Bronchial epithelial cell (primary cell): ENCODE results near the gene ZNF700. TPM values are rescaled to one million over a fixed set of nuclear protein-coding genes. Genes with fewer than 3 reads are reported as not detected.

Experiments
- DNase-seq: peaks from one replicate; pipeline ENCODE4 v3.0.0-alpha.2; 2010; ENCODE audit warnings: low read depth
- FAIRE-seq: peaks from 2 replicates; lab custom pipeline; 2011; peaks lifted over from hg19 to GRCh38; lab: Jason Lieb, UNC
- H3K27me3 ChIP-seq: 2 replicates; pipeline ENCODE4 v1.5.1; 2011; ENCODE audit warnings: low read length; ENCODE audit not compliant: control insufficient read depth, insufficient read depth
- H3K36me3 ChIP-seq: 2 replicates; pipeline ENCODE4 v1.5.1; 2011; ENCODE audit warnings: low read length; ENCODE audit not compliant: control insufficient read depth, insufficient read depth
- H3K4me3 ChIP-seq: 2 replicates; pipeline ENCODE4 v1.5.1; 2011; ENCODE audit warnings: mild to moderate bottlenecking, low read depth, low read length, control low read depth
- total RNA-seq: library from RNA; depleted of rRNA; stranded (reverse); fragments of >200 nt; gene quantifications from 2 replicates; pipeline ENCODE4 v1.2.1, GENCODE V29; 2014
- TF ChIP-seq, protein P1 (sequence below): IDR thresholded peaks from 2 replicates; pipeline ENCODE4 v1.5.1; 2011; ENCODE audit warnings: mild to moderate bottlenecking, moderate library complexity, low read length, control low read depth, inconsistent platforms; ENCODE audit not compliant: insufficient read depth, severe bottlenecking

ZNF700 gene
- total RNA-seq, 1 donor from 2014 or later: 9.5 TPM

DNA sequence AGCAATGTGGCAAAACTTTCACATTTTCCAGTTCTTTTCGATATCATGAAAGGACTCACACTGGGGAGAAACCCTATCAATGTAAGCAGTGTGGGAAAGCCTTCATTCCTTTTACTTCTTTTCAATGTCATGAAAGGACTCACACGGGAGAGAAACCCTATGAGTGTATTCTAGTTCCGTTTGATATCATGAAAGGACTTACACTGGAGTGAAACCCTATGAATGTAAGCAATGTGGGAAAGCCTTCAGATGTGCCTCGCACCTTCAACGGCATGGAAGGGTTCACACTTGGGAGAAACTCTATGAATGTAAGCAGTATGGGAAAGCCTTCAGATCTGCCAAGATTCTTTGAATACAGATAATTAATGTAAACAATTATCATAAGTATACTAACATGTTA, 25.4 kb downstream of the ZNF700 start:
- TF ChIP-seq, protein P1, sequence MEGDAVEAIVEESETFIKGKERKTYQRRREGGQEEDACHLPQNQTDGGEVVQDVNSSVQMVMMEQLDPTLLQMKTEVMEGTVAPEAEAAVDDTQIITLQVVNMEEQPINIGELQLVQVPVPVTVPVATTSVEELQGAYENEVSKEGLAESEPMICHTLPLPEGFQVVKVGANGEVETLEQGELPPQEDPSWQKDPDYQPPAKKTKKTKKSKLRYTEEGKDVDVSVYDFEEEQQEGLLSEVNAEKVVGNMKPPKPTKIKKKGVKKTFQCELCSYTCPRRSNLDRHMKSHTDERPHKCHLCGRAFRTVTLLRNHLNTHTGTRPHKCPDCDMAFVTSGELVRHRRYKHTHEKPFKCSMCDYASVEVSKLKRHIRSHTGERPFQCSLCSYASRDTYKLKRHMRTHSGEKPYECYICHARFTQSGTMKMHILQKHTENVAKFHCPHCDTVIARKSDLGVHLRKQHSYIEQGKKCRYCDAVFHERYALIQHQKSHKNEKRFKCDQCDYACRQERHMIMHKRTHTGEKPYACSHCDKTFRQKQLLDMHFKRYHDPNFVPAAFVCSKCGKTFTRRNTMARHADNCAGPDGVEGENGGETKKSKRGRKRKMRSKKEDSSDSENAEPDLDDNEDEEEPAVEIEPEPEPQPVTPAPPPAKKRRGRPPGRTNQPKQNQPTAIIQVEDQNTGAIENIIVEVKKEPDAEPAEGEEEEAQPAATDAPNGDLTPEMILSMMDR: no peak
- H3K36me3 ChIP-seq: peaks cover 7% of the 10 kb centered on the region
- H3K27me3 ChIP-seq: no peaks in the 10 kb centered on the region
- no peak for FAIRE-seq
- no peak overlapping the region for H3K4me3 ChIP-seq
- DNase-seq: no peak

DNA sequence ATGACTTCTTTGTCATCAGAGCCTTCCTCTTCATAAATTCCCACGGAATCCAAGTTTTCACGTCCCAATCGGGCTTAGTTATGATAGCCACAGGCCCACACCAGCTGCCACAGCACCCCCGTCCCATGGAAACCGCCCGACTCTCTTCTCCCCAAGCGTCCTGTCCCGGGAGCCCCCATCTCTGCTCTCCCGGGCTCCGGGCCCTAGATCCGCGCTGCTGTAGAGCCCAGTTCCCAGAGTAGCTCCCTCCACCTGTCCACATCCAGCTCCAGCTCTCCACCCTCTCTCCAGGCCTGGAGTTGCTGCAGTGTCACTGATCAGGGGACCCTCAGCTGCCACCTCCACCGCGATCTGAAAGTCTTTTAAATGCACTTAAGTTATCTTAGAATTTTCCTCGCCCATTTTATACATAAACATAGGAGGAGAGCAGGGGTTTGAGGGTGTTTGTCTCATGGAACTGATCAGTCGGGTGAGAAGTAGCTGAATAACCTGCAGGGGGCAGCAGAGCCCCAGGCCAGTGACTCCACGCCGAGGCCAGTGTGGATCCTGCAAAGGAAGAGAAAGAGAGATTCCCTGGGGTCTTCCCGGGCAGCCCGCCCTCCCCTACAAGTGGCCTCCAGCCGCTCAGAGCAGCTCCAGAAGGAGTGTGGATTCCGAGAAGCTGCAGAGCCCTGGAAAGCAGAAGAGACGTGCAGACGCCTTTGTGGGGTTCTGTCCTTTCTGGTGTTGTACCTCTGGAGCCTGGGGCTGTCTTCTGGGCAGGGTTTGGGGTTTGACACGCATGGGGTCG, 38.9 kb downstream of the ZNF700 start:
- H3K4me3 ChIP-seq: no peak overlapping the region

GRCh38 chr19:11964496-11964857, 39.6 kb downstream of the ZNF700 start:
- TF ChIP-seq, protein P1: peak; percentile 26

More for the DNA sequence above, 38.9 kb downstream of the ZNF700 start:
- H3K36me3 ChIP-seq: no peaks in the 10 kb centered on the region
- DNase-seq (peak; percentile 33), FAIRE-seq (no peak)
- no peaks in the 10 kb centered on the region for H3K27me3 ChIP-seq
- TF ChIP-seq, protein P1: peak; percentile 79

GRCh38 chr19:11964858-11965645, 40.1 kb downstream of the ZNF700 start, which contains the start of gene ZNF763:
TSS of gene ZNF763 (plus strand) at chr19:11965040. CDS start at chr19:11965209, 169 bp downstream.
- peak; percentile 76 for DNase-seq
- Histone ChIP-seq H3K36me3 (no peaks in the 10 kb centered on the region), H3K27me3 (no peaks in the 10 kb centered on the region), H3K4me3 (peak within 1 kb of the TSS; percentile 62)
- FAIRE-seq: no peak
- TF ChIP-seq, protein P1: no peak

More at GRCh38 chr19:11964496-11964857, 39.6 kb downstream of the ZNF700 start:
- Histone ChIP-seq H3K4me3 (peak overlapping the region; percentile 62), H3K27me3 (no peaks in the 10 kb centered on the region), H3K36me3 (no peaks in the 10 kb centered on the region)
- DNase-seq: no peak
- no peak for FAIRE-seq

- Histone ChIP-seq H3K4me3 (no peak overlapping the region), H3K27me3 (no peaks in the 10 kb centered on the region), H3K36me3 (no peaks in the 10 kb centered on the region)
- DNase-seq (no peak), FAIRE-seq (no peak)
- TF ChIP-seq, protein P1: no peak
Measured at GRCh38 chr19:11970174-11970573, 45.3 kb downstream of the ZNF700 start.
